Activated CD4-positive, CD25-positive, alpha-beta regulatory T cell treated with anti-CD3 and anti-CD28 coated beads, Interleukin-2, amount 50 U/mL, for 16 hours (primary cell): ENCODE measurements around the gene SLC35G1.

Source experiments
- DNase-seq: peaks from one replicate; pipeline ENCODE4 v3.0.0-alpha.2; 2020; ENCODE audit warnings: low read depth, low spot score

Gene SLC35G1

GRCh38 chr10:93951905-93952304 lies 58.1 kb downstream of the SLC35G1 start:
- no peak for DNase-seq
